NCI-H2227 (cell line): ENCODE measurements around the gene DPP6.

ENCODE experiments used
- DNase-seq: peaks from one replicate; lab custom pipeline; 2025; ENCODE audit not compliant: unreplicated experiment; lab: John Stamatoyannopoulos, UW

DPP6 gene

DNA sequence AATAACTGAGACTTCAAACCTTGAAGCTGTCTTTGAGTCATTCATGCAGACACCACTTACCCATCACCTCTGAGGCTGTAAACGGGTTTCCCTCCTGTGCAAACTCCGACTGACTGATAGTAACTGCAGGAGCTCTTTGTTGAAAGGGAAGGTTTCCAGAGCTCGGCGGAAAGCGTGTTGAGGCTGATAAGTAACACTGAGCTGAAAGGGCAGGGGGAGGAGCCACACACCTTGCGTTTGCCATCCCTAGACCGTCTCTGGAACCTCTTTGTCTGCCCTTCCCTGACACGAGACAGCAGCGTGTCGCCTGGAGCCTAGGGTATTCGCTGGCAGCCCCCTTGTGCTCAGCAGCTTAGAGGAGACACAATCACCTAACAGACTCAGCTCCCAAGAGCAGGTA, 816.7 kb downstream of the DPP6 start:
- no peak for DNase-seq

- DNase-seq = no peak
These were observed 817.2 kb downstream of the DPP6 start for GRCh38 chr7:154869436-154869835.

GRCh38 chr7:154871507-154871906, 819.3 kb downstream of the DPP6 start:
- DNase-seq = no peak

DNA sequence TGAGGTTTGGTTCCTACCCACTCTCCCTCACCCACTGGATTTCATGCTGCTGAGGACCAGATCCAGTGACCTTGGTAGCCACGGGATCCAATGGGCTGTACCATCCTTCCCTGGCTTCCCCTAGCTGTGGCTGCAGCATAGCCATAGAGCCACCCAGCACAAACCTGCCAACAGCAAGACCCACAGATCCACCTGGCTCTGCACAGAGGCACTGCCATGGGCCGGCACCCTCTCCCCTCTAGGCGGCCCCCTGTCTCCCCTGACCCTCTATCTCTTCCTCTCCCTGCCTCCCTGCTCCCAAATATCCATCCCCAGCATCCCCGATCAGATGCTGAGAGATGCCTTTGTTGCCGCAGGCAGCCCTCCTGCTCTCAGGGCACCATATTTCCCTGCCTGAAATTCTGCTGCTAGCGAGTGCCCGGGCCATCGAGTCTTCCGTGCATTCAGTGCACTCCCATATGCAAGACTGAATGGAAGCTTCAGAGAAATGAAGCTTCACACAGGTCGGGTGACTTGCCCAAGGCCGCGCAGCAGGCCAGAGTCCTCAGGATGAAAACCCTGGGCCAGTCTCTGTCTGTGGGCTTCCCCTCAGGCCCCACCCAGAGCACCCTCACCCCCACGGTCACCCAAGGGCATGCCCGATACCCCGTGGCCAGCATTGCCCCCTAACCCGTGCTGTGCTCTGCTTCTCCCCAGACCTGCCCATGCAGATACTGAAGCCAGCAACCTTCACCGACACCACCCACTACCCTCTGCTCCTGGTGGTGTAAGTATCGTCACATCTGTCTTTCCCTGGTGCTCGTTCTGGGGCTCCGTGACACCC, 819.9 kb downstream of the DPP6 start:
- DNase-seq = no peak

DNA sequence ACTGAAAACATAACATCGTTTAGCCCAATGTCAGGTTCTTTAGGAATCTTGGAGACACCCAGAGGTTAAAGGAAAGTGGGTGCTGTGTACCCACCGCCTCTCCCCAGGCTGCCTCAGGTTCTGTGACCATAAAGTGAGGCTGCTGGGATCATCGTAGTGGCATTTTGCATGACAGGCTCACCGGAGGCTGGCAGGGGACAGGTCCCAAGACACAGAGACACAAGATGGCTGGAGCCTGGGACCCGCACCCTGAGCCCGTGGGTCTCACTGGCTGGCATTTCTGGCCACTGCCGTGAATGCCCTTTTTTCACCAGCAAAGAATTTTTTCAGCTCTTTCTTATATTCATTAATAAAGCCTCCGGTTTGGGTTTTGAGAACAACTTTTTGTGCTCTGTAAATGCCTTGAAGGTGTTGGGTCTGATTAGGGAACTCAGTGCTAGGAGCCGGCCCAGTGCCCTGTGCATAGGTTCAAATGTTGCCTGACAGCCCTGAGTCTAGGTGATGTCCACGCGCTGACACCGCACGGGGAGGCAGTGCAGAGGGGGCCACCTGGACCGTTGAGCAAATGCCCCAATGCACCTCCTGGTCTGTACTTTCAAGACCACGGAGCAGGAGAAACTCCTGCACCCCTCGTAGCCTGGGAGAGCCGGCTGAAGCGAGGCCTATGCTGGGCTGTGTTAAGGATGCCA, 820.8 kb downstream of the DPP6 start:
- no peak for DNase-seq

GRCh38 chr7:154873500-154874121, 821.4 kb downstream of the DPP6 start:
- DNase-seq = no peak

DNA sequence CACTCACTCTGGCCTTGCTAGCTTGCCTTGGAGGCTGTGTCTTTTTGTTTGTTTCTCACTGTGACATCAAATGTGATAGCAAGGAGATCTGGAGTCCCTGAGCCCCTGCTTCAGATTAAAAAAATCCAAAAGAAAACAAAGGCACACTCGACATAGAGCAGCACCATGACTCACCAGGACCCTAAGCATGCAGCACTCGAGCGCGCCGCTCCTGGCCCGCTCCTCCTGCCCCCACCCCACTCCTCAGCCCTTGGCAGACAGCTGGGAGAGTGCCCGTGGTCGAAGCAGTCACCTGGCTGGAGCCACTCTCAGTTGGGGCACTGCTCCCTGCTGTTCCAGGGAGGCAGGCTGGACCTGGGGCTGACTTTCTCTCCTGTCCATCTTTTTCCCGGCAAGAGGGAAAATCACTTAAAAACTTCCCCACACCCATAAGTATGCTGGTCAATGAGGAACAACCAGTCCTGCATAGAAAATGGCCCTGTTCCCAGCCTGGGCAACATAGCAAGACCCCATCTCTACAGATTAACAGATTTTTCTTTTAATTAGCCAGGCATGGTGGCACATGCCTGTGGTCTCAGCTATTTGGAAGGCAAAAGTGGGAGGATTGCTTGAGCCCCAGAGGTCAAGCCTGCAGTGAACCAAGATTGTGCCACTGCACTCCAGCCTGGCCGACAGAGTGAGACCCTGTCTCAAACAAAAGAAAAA, 822.4 kb downstream of the DPP6 start:
- DNase-seq = no peak

- no peak for DNase-seq
These were observed 823.1 kb downstream of the DPP6 start for GRCh38 chr7:154875297-154875696.

- no peak for DNase-seq
These were observed 824.3 kb downstream of the DPP6 start for GRCh38 chr7:154876516-154876915.

- no peak for DNase-seq
These were observed 824.8 kb downstream of the DPP6 start for GRCh38 chr7:154877031-154877430.

DNA sequence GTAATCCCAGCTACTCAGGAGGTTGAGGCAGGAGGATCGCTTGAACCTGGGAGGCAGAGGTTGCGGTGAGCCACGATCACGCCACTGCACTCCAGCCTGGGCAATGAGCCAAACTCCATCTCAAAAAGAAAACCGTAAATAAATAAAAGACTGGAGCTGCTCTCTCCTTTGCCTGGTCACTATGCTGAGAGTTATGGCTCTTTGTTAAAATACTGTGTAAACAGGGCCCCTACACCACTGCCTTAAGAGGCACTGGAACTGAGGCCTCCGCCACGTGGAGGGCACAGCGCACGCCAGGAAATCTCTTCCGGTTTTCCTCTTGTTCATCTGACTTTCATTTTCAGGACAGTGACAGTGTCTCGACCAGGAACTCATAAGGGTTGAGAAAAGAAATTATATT, 827.4 kb downstream of the DPP6 start:
- DNase-seq = no peak

- no peak for DNase-seq
These were observed 828.3 kb downstream of the DPP6 start for GRCh38 chr7:154880513-154880912.

DNA sequence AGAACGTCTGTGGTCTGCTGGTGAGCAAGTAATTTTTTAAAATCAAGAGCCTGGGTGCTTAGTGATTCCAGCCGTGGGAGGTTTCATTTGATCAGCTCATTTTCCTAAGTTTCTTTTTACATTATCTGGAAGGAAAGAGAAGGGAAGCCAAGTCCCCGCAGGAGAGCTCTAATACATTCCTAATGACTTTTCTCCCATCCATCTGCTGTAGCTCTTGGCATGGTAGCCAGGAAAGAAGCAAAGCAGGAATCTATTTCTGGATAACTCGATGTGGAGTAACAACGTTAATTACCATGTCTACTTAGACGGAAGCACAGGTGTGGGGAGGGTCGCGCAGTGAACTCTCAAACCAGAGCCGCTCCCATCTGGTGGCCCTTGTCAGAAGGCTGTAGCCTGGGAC, 828.8 kb downstream of the DPP6 start:
- no peak for DNase-seq

DNA sequence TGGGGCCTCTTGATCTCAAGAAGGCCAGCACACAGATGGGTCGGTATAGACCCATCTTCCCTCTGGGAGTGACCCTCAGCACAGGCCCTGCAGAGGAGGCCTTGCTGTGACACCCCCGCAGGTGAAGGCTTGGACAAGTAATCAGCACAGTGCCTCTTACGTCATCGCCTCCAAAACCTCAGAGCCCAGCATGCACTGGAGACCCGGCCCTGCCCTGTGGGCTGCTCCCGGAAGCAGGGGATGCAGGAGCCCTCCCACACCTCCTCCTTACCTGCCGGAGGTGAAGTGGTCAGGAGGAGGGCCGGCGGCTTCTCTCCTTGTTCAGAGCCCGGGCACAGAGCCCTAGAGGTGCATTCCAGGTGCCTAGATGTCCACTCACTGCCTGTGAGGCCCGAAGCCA, 829.3 kb downstream of the DPP6 start:
- no peak for DNase-seq

DNA sequence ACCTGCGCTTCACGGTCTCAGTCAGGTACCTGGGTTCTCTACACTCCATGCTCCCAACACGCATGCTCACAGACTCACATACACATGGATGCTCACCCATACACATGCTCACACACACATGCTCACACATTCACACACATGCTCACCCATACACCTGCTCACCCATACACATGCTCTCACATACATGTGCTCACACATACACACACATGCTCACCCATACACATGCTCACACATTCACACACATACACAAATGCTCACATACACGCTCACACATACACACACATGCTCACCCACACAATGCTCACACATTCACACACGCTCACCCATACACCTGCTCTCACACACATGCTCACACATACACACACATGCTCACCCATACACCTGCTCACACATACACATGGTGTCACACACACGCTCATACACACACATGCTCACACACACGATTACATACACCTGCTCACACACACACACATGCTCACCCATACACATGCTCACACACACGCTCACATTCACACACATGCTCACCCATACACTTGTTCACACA, 830.8 kb downstream of the DPP6 start:
- no peak for DNase-seq

GRCh38 chr7:154884348-154884920, 832.2 kb downstream of the DPP6 start:
- no peak for DNase-seq

GRCh38 chr7:154886591-154886990, 834.4 kb downstream of the DPP6 start:
- no peak for DNase-seq

DNA sequence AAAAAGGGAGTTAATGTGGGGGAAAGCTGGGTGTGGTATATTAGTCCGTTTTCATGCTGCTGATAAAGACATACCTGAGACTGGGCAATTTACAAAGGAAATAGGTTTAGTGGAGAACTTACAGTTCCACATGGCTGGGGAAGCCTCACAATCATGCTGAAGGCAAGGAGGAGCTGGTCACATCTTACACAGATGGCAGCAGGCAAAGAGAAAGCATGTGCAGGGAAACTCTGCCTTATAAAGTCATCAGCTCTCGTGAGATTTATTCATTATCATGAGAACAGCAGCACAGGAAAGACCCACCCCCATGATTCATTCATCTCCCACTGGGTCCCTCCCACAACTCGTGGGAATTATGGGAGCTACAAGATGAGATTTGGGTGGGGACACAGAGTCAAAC, 836.5 kb downstream of the DPP6 start:
- DNase-seq = no peak

DNA sequence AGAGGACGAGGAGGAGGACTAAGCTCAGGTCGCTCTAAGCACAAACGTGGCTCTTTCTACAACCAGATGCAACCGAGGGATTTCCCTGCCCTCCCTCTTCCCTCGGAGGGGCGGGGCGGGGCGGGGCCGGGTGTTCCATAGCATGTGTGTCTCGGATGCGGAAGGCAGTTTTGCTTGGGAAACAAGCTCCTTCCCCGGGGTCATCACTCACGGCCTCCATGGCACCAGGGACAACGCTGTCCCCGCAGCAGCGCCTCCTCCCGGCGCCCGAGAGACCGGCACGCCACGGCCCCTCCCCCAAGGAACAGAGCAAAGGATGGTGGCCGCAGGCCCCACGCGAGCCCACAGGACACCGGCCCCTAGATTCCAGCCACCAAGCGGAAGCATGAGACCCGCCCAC, 840.3 kb downstream of the DPP6 start:
- no peak for DNase-seq

- DNase-seq = no peak
These were observed 843.9 kb downstream of the DPP6 start for GRCh38 chr7:154896076-154896475.
